H1 (cell line): ENCODE results near the gene CHD3. TPM values are rescaled to one million over a fixed set of nuclear protein-coding genes. Genes with fewer than 3 reads are reported as not detected.

Experiments used
- CTCF ChIA-PET: fragments of 300-600 bp; sonication (Branson Sonifier 250); formaldehyde crosslinking; loops from one replicate; lab custom pipeline; 2021; ENCODE audit not compliant: partially characterized antibody; lab: Charles Lee
- POLR2A ChIA-PET: fragments of 300-600 bp; sonication (Branson Sonifier 250); formaldehyde crosslinking; loops from one replicate; lab custom pipeline; 2021; ENCODE audit warnings: inconsistent platforms; ENCODE audit not compliant: partially characterized antibody; lab: Charles Lee
- DNase-seq, 2 experiments: peaks; one replicate each; pipeline versions ENCODE4 v3.0.0 to v3.0.0-alpha.2; 2010 to 2022; ENCODE audit warnings: low spot score in 2 of 2, low read depth in 1 of 2, mixed read lengths in 1 of 2
- FAIRE-seq: peaks from 2 replicates; lab custom pipeline; 2011; peaks lifted over from hg19 to GRCh38; lab: Jason Lieb, UNC
- H2AFZ ChIP-seq: 2 replicates; pipeline ENCODE4 v1.8.1; 2012; ENCODE audit warnings: low read length, inconsistent platforms
- H2AK5ac ChIP-seq: 2 replicates; pipeline ENCODE4 v1.6.1; 2013; ENCODE audit warnings: low read depth, low read length
- H2BK120ac ChIP-seq: replicated peaks from 2 replicates; pipeline ENCODE3; 2013; ENCODE audit warnings: low read depth, low read length, inconsistent platforms
- H2BK12ac ChIP-seq: 2 replicates; pipeline ENCODE4 v1.6.1; 2013; ENCODE audit warnings: low read depth, low read length
- H2BK15ac ChIP-seq: 2 replicates; pipeline ENCODE4 v1.6.1; 2013; ENCODE audit warnings: low read length
- H2BK20ac ChIP-seq: 2 replicates; pipeline ENCODE4 v1.6.1; 2013; ENCODE audit warnings: low read length
- H2BK5ac ChIP-seq: 2 replicates; pipeline ENCODE4 v1.6.1; 2013; ENCODE audit warnings: low read depth, low read length
- H3K14ac ChIP-seq: 2 replicates; pipeline ENCODE4 v1.6.1; 2013; ENCODE audit warnings: inconsistent platforms; ENCODE audit not compliant: insufficient read length
- H3K18ac ChIP-seq: 2 replicates; pipeline ENCODE4 v1.6.1; 2013; ENCODE audit warnings: low read length; ENCODE audit errors: extremely low read depth
- H3K23ac ChIP-seq: 2 replicates; pipeline ENCODE4 v1.6.1; 2013; ENCODE audit warnings: inconsistent platforms; ENCODE audit not compliant: insufficient read length
- H3K23me2 ChIP-seq: 2 replicates; pipeline ENCODE4 v1.6.1; 2013; ENCODE audit warnings: low read depth, low read length
- H3K27ac ChIP-seq: 2 replicates; pipeline ENCODE4 v1.6.1; 2011; ENCODE audit warnings: low read depth, low read length, inconsistent platforms
- H3K27me3 ChIP-seq, 4 experiments: replicated peaks in 1 of 4; 1 replicate in 1 of 4; 2 replicates in 3 of 4; pipeline versions ENCODE4 v1.6.1 to v1.8.1; 2011 to 2013; ENCODE audit warnings: low read length in 3 of 4, mild to moderate bottlenecking in 3 of 4, inconsistent platforms in 2 of 4, mixed read lengths in 2 of 4, moderate library complexity in 1 of 4; ENCODE audit not compliant: control insufficient read depth in 3 of 4, insufficient read depth in 3 of 4; ENCODE audit errors: extremely low read depth in 1 of 4
- H3K36me3 ChIP-seq, 4 experiments: 2 replicates each; pipeline versions ENCODE4 v1.6.1 to v1.8.1; 2011 to 2013; ENCODE audit warnings: mild to moderate bottlenecking in 4 of 4, low read length in 3 of 4, moderate library complexity in 2 of 4, control low read depth in 1 of 4, inconsistent platforms in 1 of 4; ENCODE audit not compliant: insufficient read depth in 4 of 4, control insufficient read depth in 2 of 4
- H3K4ac ChIP-seq: replicated peaks from 2 replicates; pipeline ENCODE3; 2013; ENCODE audit warnings: low read length, low read depth, mixed read lengths, inconsistent platforms; ENCODE audit not compliant: insufficient read length
- H3K4me1 ChIP-seq, 4 experiments: replicated peaks in 1 of 4; 1 replicate in 1 of 4; 2 replicates in 3 of 4; pipeline versions ENCODE4 v1.6.1 to v1.8.1; 2011 to 2013; ENCODE audit warnings: low read length in 3 of 4, inconsistent platforms in 2 of 4, mixed read lengths in 1 of 4; ENCODE audit not compliant: insufficient read depth in 4 of 4, control insufficient read depth in 3 of 4
- H3K4me2 ChIP-seq, 2 experiments: 2 replicates each; pipeline versions ENCODE4 v1.6.1 to v1.8.1; 2011 to 2013; ENCODE audit warnings: low read depth in 2 of 2, low read length in 2 of 2, control low read depth in 1 of 2, inconsistent platforms in 1 of 2, mild to moderate bottlenecking in 1 of 2; ENCODE audit not compliant: insufficient read depth in 1 of 2
- H3K4me3 ChIP-seq, 4 experiments: fragments of 200-600, 300-600 bp in 1 of 4; sonication (generic), shearing (Covaris generic), sonication (Bioruptor Twin) in 1 of 4; 2 replicates each; pipeline versions ENCODE4 v1.5.1 to v1.8.1; 2011 to 2016; ENCODE audit warnings: low read length in 4 of 4, low read depth in 3 of 4, control low read depth in 2 of 4, inconsistent platforms in 2 of 4, mild to moderate bottlenecking in 2 of 4, mixed read lengths in 1 of 4, moderate library complexity in 1 of 4; ENCODE audit not compliant: insufficient read depth in 2 of 4; ENCODE audit errors: extremely low read depth in 1 of 4
- H3K56ac ChIP-seq: replicated peaks from 2 replicates; pipeline ENCODE3; 2013; ENCODE audit warnings: low read depth, mild to moderate bottlenecking, mixed read lengths, low read length, inconsistent platforms; ENCODE audit not compliant: insufficient read length
- H3K79me1 ChIP-seq: 2 replicates; pipeline ENCODE4 v1.6.1; 2013; ENCODE audit warnings: low read depth, low read length, control low read depth
- H3K79me2 ChIP-seq, 2 experiments: 2 replicates each; pipeline versions ENCODE4 v1.6.1 to v1.8.1; 2012 to 2013; ENCODE audit warnings: low read length in 2 of 2, mild to moderate bottlenecking in 2 of 2, inconsistent platforms in 1 of 2; ENCODE audit not compliant: insufficient read depth in 2 of 2, control insufficient read depth in 1 of 2
- H3K9ac ChIP-seq, 4 experiments: replicated peaks in 1 of 4; 1 replicate in 1 of 4; 2 replicates in 3 of 4; pipeline versions ENCODE4 v1.6.1 to v1.8.1; 2011 to 2013; ENCODE audit warnings: low read depth in 3 of 4, low read length in 3 of 4, control low read depth in 2 of 4, mild to moderate bottlenecking in 2 of 4, moderate library complexity in 2 of 4, inconsistent platforms in 1 of 4; ENCODE audit errors: extremely low read depth in 1 of 4
- H3K9me3 ChIP-seq, 2 experiments: 2 replicates each; pipeline versions ENCODE4 v1.6.1 to v1.8.1; 2012 to 2013; ENCODE audit warnings: mild to moderate bottlenecking in 2 of 2, moderate library complexity in 2 of 2, control low read depth in 1 of 2, inconsistent platforms in 1 of 2, low read depth in 1 of 2, low read length in 1 of 2, mixed read lengths in 1 of 2; ENCODE audit not compliant: insufficient read depth in 2 of 2
- H4K20me1 ChIP-seq, 2 experiments: replicated peaks in 1 of 2; 2 replicates each; pipeline versions ENCODE3 to v1.8.1; 2011 to 2013; ENCODE audit warnings: inconsistent platforms in 2 of 2, low read length in 2 of 2, mild to moderate bottlenecking in 1 of 2; ENCODE audit not compliant: insufficient read depth in 2 of 2, control insufficient read depth in 1 of 2
- H4K5ac ChIP-seq: 2 replicates; pipeline ENCODE4 v1.6.1; 2013; ENCODE audit warnings: low read length, low read depth, mixed read lengths, inconsistent platforms; ENCODE audit not compliant: insufficient read length
- H4K8ac ChIP-seq: 2 replicates; pipeline ENCODE4 v1.8.0; 2013; ENCODE audit warnings: mild to moderate bottlenecking, moderate library complexity, low read length, inconsistent platforms; ENCODE audit not compliant: insufficient read depth; ENCODE audit errors: extremely low read depth
- H4K91ac ChIP-seq: replicated peaks from 2 replicates; pipeline ENCODE3; 2013; ENCODE audit warnings: low read length, mixed read lengths, inconsistent platforms; ENCODE audit not compliant: insufficient read length
- CBX5 ChIP-seq: fragments of 300-800, 300-1000 bp; sonication (generic); IDR thresholded peaks from 2 replicates; pipeline ENCODE4 v1.7.1; 2016; ENCODE audit warnings: antibody characterized with exemption, low read length, low read depth
- GTF2F1 ChIP-seq: IDR thresholded peaks from 2 replicates; pipeline ENCODE4 v1.6.1; 2012; ENCODE audit warnings: low read depth, low read length, improper control_type of control experiment, borderline replicate concordance
- JUN ChIP-seq: IDR thresholded peaks from 2 replicates; pipeline ENCODE4 v1.6.1; 2011; ENCODE audit warnings: low read depth, mild to moderate bottlenecking, improper control_type of control experiment, low read length
- POLR2AphosphoS5 ChIP-seq: IDR thresholded peaks from 2 replicates; pipeline ENCODE4 v1.6.1; 2011; ENCODE audit warnings: low read depth, low read length
- YY1 ChIP-seq: IDR thresholded peaks from 2 replicates; pipeline ENCODE4 v1.6.1; 2011; ENCODE audit warnings: low read depth, mild to moderate bottlenecking, low read length
- WGBS, 2 experiments: shearing (Covaris generic) in 1 of 2; methylation state at CpG; one replicate each; pipeline versions ENCODE4 v1.1.6 to v1.1.7; 2013 to 2015; ENCODE audit warnings: low lambda C conversion rate in 2 of 2, mixed read lengths in 2 of 2, inconsistent platforms in 1 of 2, low coverage in 1 of 2, missing lambda C conversion rate in 1 of 2; ENCODE audit not compliant: insufficient replicate concordance in 2 of 2, insufficient coverage in 1 of 2, insufficient read length in 1 of 2; ENCODE audit errors: extremely low coverage in 1 of 2, missing lambda C conversion rate in 1 of 2; 5-methylcytosine and 5-hydroxymethylcytosine counted together
- polyA plus RNA-seq, 7 experiments: library from polyadenylated mRNA; depleted of rRNA in 3 of 7; stranded (reverse) in 5 of 7; unstranded in 2 of 7; fragments of >200 nt in 5 of 7; fragments of 200-250 nt in 2 of 7; gene quantifications; 1 replicate in 5 of 7; 2 replicates in 1 of 7; 4 replicates in 1 of 7; pipeline versions ENCODE4 v1.2.1 to v1.2.3, GENCODE V29; 2011 to 2013; ENCODE audit warnings: missing spikeins in 2 of 7, mixed read lengths in 2 of 7
- total RNA-seq: library from RNA; stranded (reverse); fragmentation: NEBNext Ultra II Directional; extraction: Animal tissue kit (Norgen Biotek cat#: 25700); gene quantifications from 2 replicates; pipeline ENCODE4 v1.2.1, GENCODE V29; 2021

The CHD3 gene
- total and polyA plus RNA-seq, 2 of the 8 experiments (the other 6 are each of a cell fraction or from before 2014, with no cell fraction given) = 12.3 to 12.9 TPM

DNA sequence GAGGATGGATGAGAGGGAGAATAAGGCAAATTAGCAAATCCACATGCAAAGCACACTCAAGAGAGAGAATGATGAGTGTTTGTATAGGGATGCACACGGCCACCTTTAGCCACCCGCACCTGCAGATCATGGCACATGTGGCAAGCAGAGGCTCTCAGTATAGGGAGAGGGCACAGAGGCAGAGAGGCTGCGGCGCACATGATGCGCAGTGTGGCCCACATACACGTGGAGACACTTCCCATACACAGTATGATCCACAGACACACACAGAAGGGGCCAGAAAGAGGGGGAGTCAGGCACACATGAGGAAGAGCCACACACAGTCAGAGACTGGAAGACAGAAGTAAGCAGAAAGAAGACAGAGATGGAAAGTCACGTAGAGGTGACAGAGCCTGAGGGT is 6.5 kb upstream of the CHD3 start:
- Histone ChIP-seq H2BK20ac (no peak overlapping the region), H3K4me3 (no peak overlapping the region), H3K9ac (no peak overlapping the region), H3K4me2 (no peak overlapping the region), H2BK5ac (no peak overlapping the region), H3K27me3 (peaks cover 0 to 10% (median 3%) of the 10 kb centered on the region in 4 experiments; a peak in 3 of 7 replicates), H3K56ac (no peak overlapping the region), H2BK120ac (no peak overlapping the region), H4K8ac (no peak overlapping the region), H4K20me1 (no peaks in the 10 kb centered on the region), H3K4ac (no peak overlapping the region), H3K79me2 (no peaks in the 10 kb centered on the region), H4K5ac (no peak overlapping the region), H3K36me3 (peaks cover 3 to 10% (median 5%) of the 10 kb centered on the region in 4 experiments; a peak in 5 of 8 replicates), H2AK5ac (peak overlapping the region; percentile 16; the same call in 1 of the 2 replicates), H2BK15ac (no peak overlapping the region), H3K18ac (no peak overlapping the region), H3K14ac (no peak overlapping the region), H3K23ac (no peak overlapping the region), H3K9me3 (no peaks in the 10 kb centered on the region), H4K91ac (no peak overlapping the region), H3K4me1 (peaks cover 0 to 8% (median 4%) of the 10 kb centered on the region in 4 experiments; a peak in 5 of 7 replicates), H3K27ac (no peak overlapping the region), H2BK12ac (no peak overlapping the region), H3K23me2 (peaks cover 15% of the 10 kb centered on the region; the same call in 1 of the 2 replicates), H3K79me1 (no peaks in the 10 kb centered on the region), H2AFZ (no peak overlapping the region)
- DNase-seq = no peak
- POLR2A ChIA-PET = no interaction called here
- TF ChIP-seq GTF2F1 = no peak
- no peak for TF ChIP-seq JUN
- TF ChIP-seq POLR2AphosphoS5 = no peak
- no peak for TF ChIP-seq YY1
- no peak for TF ChIP-seq CBX5
- FAIRE-seq = no peak
- CTCF ChIA-PET = interaction anchor here (1.3 kb wide), 2 partner anchors 20 to 23 kb away, joined by 3 to 5 read pairs; no protein-coding TSS in a partner anchor
- WGBS, 2 experiments = 87% methylated on average over 7 of the region's 7 CpGs; no CpG with 5 or more reads in 1 of the 2 experiments
